RWPE1 (cell line): ENCODE results near the gene PKP4.

Source experiments
- CTCF ChIA-PET: fragments of 350-600 bp; sonication (Branson Sonifier 250); formaldehyde crosslinking; extraction: SDS; loops from one replicate; lab custom pipeline; 2021; lab: Yijun Ruan, JAX
- POLR2A ChIA-PET: fragments of 400-600 bp; formaldehyde crosslinking; extraction: SDS; loops from one replicate; lab custom pipeline; 2020; ENCODE audit warnings: antibody characterized with exemption; ENCODE audit not compliant: low non-redundant PET; lab: Yijun Ruan, JAX
- DNase-seq: peaks from one replicate; pipeline ENCODE4 v3.0.0; 2012; ENCODE audit warnings: low spot score
- H3K27ac ChIP-seq: fragments of 450-650 bp; 2 replicates; pipeline ENCODE4 v1.5.1; 2017
- CTCF ChIP-seq: fragments of 450-650 bp; conservative IDR thresholded peaks from 2 replicates; pipeline ENCODE4 v1.5.1; 2017; ENCODE audit warnings: low read depth, mild to moderate bottlenecking

Gene PKP4

GRCh38 chr2:158456309-158457066 lies at the start of gene PKP4, which contains the start of gene CCDC148:
TSS of gene PKP4 (plus strand) at chr2:158456952. CDS start at chr2:158533185, 76,233 bp downstream.
TSS of gene CCDC148 (minus strand) at chr2:158456753. CDS start at chr2:158456439, 314 bp downstream.
- no peak for TF ChIP-seq CTCF
- ChIA-PET POLR2A (no interaction called here), CTCF (interaction anchor here (0.6 to 1.0 kb wide), 2 partner anchors 33 to 287 kb away, joined by 3 to 4 read pairs; no protein-coding TSS in a partner anchor)
- H3K27ac ChIP-seq: peak within 1 kb of the TSS; percentile 97
- DNase-seq: peak; percentile 96

GRCh38 chr2:158407031-158407430 lies 49.7 kb upstream of the PKP4 start:
- TF ChIP-seq CTCF: no peak
- CTCF ChIA-PET: interaction anchor here (0.7 kb wide), 1 partner anchor 154 kb away, joined by 3 read pairs; no protein-coding TSS in a partner anchor
- no peak for DNase-seq
- no peak overlapping the region for H3K27ac ChIP-seq
- POLR2A ChIA-PET: no interaction called here

DNA sequence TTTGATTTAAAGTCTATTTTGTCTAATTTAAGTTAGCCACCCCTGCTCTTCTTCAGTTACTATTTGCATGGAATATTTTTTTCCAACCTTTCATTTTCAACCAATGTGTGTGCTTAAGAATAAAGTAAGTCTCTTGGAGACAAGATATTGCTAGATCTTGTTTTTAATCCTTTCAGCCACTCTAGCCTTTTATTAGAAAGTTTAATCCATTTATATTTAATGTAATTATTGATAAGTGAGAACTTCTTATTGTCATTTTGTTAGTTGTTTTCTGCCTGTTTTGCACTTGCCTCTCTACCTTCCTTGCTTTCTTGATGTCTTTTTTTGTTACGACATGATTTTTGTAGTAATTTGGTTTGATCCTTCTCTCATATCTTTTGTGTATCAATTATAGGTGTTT lies 46.6 kb upstream of the PKP4 start:
- TF ChIP-seq CTCF: no peak
- ChIA-PET POLR2A (no interaction called here), CTCF (no interaction called here)
- no peak for DNase-seq
- H3K27ac ChIP-seq: no peak overlapping the region

DNA sequence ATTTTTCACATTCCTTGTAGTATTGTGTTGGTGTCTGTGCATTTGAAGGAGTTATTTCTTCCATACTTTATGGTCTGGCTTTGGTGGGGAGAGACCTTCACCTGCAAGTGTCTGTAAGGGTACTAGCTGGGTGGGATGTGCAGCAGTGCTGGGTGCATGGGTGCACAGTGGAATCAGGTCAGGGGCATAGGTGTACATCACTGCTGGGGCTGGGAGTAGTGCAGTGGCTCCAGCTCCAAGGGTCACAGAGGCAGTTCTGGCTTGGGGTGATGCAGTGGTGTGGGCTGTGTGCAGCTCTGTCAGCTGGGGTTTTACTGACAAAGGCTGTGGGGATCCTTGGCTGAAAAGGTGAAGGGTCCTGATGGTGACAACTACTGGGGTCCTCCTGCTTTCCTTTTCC lies 45.0 kb upstream of the PKP4 start:
- ChIA-PET POLR2A (no interaction called here), CTCF (no interaction called here)

GRCh38 chr2:158412206-158412605 lies 44.5 kb upstream of the PKP4 start:
- H3K27ac ChIP-seq: no peak overlapping the region
- ChIA-PET CTCF (no interaction called here), POLR2A (no interaction called here)
- TF ChIP-seq CTCF: no peak
- no peak for DNase-seq

More for the DNA sequence above, 45.0 kb upstream of the PKP4 start:
- DNase-seq: no peak
- TF ChIP-seq CTCF: no peak
- H3K27ac ChIP-seq: no peak overlapping the region

GRCh38 chr2:158413581-158413980 lies 43.2 kb upstream of the PKP4 start:
- CTCF ChIA-PET: no interaction called here
- no peak for DNase-seq
- TF ChIP-seq CTCF: no peak
- POLR2A ChIA-PET: no interaction called here
- no peak overlapping the region for H3K27ac ChIP-seq
